Measurements from ENCODE around the gene WDCP. TPM values are rescaled to one million over a fixed set of nuclear protein-coding genes. Genes with fewer than 3 reads are reported as not detected.

The WDCP gene
- total RNA-seq, 1 donor from 2014 or later = 25.9 TPM

DNA sequence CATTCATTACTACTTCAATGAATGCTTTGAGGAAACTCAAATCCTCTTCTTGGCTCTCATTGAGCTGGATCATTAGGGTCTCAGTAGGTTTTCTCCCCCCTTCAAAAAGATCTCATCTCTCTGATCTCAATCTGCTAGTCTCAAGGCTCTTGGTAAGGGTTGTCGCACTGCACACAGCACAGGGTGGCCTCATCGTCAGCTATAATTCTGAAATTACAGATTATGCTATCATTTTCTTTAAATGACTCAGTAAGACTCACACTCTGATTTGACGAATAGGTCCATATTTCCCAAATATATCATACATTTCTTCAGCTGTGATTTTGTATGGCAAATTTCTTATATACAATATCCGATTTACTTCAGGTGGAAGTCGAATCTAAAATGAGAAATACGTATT, 26.6 kb upstream of the WDCP start:
- no peak overlapping the region for H2AFZ ChIP-seq (replicated peaks)
- Mint-ChIP-seq H3K9me3 (no peaks in the 10 kb centered on the region), H3K27me3 (ENCODE audit: insufficient read depth, low read depth) (peaks cover 2% of the 10 kb centered on the region), H3K27ac (no peak overlapping the region), H3K36me3 (peaks cover 13% of the 10 kb centered on the region), H3K4me3 (peak overlapping the region; percentile 3), H3K4me1 (peaks cover 22% of the 10 kb centered on the region)
- H3K79me2 ChIP-seq (ENCODE audit: low read depth) = peaks cover 51% of the 10 kb centered on the region
- H3K27ac ChIP-seq = no peak overlapping the region
- no peak overlapping the region for H3K9ac ChIP-seq
- H3K9me3 ChIP-seq (ENCODE audit: low read depth) = no peaks in the 10 kb centered on the region
- H3K27me3 ChIP-seq = no peaks in the 10 kb centered on the region
- no peak overlapping the region for H3K4me3 ChIP-seq
- H3K4me1 ChIP-seq = no peaks in the 10 kb centered on the region
- H3K4me2 ChIP-seq = no peak overlapping the region
- TF ChIP-seq, protein P1, sequence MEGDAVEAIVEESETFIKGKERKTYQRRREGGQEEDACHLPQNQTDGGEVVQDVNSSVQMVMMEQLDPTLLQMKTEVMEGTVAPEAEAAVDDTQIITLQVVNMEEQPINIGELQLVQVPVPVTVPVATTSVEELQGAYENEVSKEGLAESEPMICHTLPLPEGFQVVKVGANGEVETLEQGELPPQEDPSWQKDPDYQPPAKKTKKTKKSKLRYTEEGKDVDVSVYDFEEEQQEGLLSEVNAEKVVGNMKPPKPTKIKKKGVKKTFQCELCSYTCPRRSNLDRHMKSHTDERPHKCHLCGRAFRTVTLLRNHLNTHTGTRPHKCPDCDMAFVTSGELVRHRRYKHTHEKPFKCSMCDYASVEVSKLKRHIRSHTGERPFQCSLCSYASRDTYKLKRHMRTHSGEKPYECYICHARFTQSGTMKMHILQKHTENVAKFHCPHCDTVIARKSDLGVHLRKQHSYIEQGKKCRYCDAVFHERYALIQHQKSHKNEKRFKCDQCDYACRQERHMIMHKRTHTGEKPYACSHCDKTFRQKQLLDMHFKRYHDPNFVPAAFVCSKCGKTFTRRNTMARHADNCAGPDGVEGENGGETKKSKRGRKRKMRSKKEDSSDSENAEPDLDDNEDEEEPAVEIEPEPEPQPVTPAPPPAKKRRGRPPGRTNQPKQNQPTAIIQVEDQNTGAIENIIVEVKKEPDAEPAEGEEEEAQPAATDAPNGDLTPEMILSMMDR (IDR thresholded peaks at IDR 0.05) = no peak
- TF ChIP-seq EZH2phosphoT487 (IDR thresholded peaks at IDR 0.05) (no peak), EZH2 (IDR thresholded peaks at IDR 0.05) (no peak)
- peaks cover 11% of the 10 kb centered on the region for H3K36me3 ChIP-seq
- peaks cover 36% of the 10 kb centered on the region for H3F3A ChIP-seq (ENCODE audit: low read depth)
- peaks cover 28% of the 10 kb centered on the region for H4K20me1 ChIP-seq (ENCODE audit: low read depth)
- DNase-seq (ENCODE audit: low spot score) = no peak

DNA sequence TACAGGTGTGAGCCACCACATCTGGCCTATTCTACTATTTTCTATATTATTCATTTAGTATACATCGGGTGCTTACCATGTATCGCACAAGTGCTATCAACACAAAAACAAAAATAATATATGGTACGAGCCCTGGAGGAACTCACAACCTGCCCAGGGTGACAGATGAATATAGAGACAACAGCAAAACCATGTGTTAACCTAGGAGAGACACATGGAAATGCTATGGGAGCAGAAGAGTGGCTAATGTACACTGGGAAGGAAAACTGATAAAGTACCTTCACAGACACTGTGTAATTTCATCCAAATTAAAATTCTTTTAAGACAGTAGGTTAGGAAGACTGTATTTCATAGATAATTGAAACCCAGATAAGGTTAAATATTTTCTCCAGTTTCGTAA, 25.1 kb upstream of the WDCP start:
- no peaks in the 10 kb centered on the region for H3K9me3 Mint-ChIP-seq

DNA sequence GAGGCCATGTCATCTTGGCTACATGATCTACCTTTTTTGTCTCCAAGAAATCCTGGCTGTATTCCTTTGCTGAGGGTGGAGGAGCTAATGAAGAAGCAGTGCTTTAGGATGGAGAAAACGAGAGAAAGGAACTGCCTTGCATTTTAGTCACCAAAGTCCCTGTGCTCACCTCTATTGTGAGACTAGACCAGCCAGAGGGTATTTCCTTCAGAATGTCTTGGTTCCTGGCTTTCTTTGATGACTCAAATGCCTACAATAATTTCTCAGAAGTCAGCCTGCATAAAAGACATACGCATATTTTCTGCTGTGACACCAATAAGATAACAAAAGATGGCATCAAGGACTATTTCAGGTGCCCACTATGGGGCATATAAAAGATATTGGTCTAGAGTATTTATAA, 18.1 kb upstream of the WDCP start:
- Mint-ChIP-seq H3K27ac (no peak overlapping the region), H3K4me3 (no peak overlapping the region), H3K4me1 (no peaks in the 10 kb centered on the region), H3K36me3 (peaks cover 6% of the 10 kb centered on the region), H3K9me3 (no peaks in the 10 kb centered on the region), H3K27me3 (ENCODE audit: insufficient read depth, low read depth) (no peaks in the 10 kb centered on the region)
- H3K4me1 ChIP-seq = no peaks in the 10 kb centered on the region
- TF ChIP-seq, protein P1 (IDR thresholded peaks at IDR 0.05) = no peak
- TF ChIP-seq EZH2 (IDR thresholded peaks at IDR 0.05) = no peak
- no peak for TF ChIP-seq EZH2phosphoT487 (IDR thresholded peaks at IDR 0.05)
- no peaks in the 10 kb centered on the region for H3K36me3 ChIP-seq
- peaks cover 4% of the 10 kb centered on the region for H3K79me2 ChIP-seq (ENCODE audit: low read depth)
- no peak overlapping the region for H3K9ac ChIP-seq
- peak overlapping the region; percentile 37 for H3K27ac ChIP-seq
- H3K9me3 ChIP-seq (ENCODE audit: low read depth) = no peaks in the 10 kb centered on the region
- H3K4me2 ChIP-seq = no peak overlapping the region
- peaks cover 4% of the 10 kb centered on the region for H4K20me1 ChIP-seq (ENCODE audit: low read depth)
- peaks cover 21% of the 10 kb centered on the region for H3F3A ChIP-seq (ENCODE audit: low read depth)
- H2AFZ ChIP-seq (replicated peaks) = no peak overlapping the region
- H3K4me3 ChIP-seq = no peak overlapping the region
- no peaks in the 10 kb centered on the region for H3K27me3 ChIP-seq
- DNase-seq (ENCODE audit: low spot score) = no peak

More for the DNA sequence above, 25.1 kb upstream of the WDCP start:
- no peak for TF ChIP-seq EZH2 (IDR thresholded peaks at IDR 0.05)
- TF ChIP-seq, protein P1 (IDR thresholded peaks at IDR 0.05) = no peak
- TF ChIP-seq EZH2phosphoT487 (IDR thresholded peaks at IDR 0.05) = no peak
- no peak overlapping the region for H2AFZ ChIP-seq (replicated peaks)
- DNase-seq (ENCODE audit: low spot score) = no peak
- Mint-ChIP-seq H3K27me3 (ENCODE audit: insufficient read depth, low read depth) (no peaks in the 10 kb centered on the region), H3K27ac (no peak overlapping the region), H3K4me1 (peaks cover 15% of the 10 kb centered on the region), H3K4me3 (no peak overlapping the region), H3K36me3 (peaks cover 13% of the 10 kb centered on the region)
- H3K36me3 ChIP-seq = peaks cover 11% of the 10 kb centered on the region
- no peaks in the 10 kb centered on the region for H3K4me1 ChIP-seq
- H3K9me3 ChIP-seq (ENCODE audit: low read depth) = no peaks in the 10 kb centered on the region
- peaks cover 51% of the 10 kb centered on the region for H3K79me2 ChIP-seq (ENCODE audit: low read depth)
- H3K27me3 ChIP-seq = no peaks in the 10 kb centered on the region
- peaks cover 28% of the 10 kb centered on the region for H4K20me1 ChIP-seq (ENCODE audit: low read depth)
- H3K27ac ChIP-seq = no peak overlapping the region
- no peak overlapping the region for H3K9ac ChIP-seq
- H3K4me3 ChIP-seq = no peak overlapping the region
- H3F3A ChIP-seq (ENCODE audit: low read depth) = peaks cover 26% of the 10 kb centered on the region
- H3K4me2 ChIP-seq = no peak overlapping the region
